AG09309 (cell line): ENCODE measurements around the gene EIF2B5.

Experiments used
- DNase-seq: peaks from one replicate; pipeline ENCODE4 v3.0.0-alpha.2; 2010; ENCODE audit warnings: low read depth
- H3K4me3 ChIP-seq: 2 replicates; pipeline ENCODE4 v1.5.1; 2011; ENCODE audit warnings: mild to moderate bottlenecking, low read depth, low read length, moderate library complexity; ENCODE audit not compliant: control insufficient read depth
- TF ChIP-seq, protein P1 (sequence below): IDR thresholded peaks from 2 replicates; pipeline ENCODE4 v1.5.1; 2011; ENCODE audit warnings: mild to moderate bottlenecking, low read depth, low read length, inconsistent platforms; ENCODE audit not compliant: insufficient read depth, control insufficient read depth; ENCODE audit errors: missing control alignments

Gene EIF2B5

DNA sequence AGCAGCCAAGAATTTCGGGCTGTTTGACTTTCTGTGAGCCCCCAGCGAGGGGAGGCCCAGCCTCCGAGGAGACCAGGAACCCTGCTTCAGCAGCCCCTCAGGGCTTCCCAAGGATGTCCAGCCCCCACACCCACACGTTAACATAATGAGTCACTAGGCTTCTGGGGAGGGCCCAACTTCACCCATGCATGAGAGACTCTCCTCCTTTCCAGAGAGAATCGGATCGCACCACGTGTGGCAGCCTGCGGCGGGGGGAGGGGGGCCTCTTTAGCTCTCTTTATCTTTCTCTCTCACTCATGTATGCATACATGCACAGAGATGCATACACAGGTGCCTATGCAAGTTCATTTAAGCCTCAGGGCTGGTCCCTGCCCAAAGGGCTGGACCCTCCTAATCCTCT, 36.4 kb downstream of the EIF2B5 start:
- TF ChIP-seq, protein P1, sequence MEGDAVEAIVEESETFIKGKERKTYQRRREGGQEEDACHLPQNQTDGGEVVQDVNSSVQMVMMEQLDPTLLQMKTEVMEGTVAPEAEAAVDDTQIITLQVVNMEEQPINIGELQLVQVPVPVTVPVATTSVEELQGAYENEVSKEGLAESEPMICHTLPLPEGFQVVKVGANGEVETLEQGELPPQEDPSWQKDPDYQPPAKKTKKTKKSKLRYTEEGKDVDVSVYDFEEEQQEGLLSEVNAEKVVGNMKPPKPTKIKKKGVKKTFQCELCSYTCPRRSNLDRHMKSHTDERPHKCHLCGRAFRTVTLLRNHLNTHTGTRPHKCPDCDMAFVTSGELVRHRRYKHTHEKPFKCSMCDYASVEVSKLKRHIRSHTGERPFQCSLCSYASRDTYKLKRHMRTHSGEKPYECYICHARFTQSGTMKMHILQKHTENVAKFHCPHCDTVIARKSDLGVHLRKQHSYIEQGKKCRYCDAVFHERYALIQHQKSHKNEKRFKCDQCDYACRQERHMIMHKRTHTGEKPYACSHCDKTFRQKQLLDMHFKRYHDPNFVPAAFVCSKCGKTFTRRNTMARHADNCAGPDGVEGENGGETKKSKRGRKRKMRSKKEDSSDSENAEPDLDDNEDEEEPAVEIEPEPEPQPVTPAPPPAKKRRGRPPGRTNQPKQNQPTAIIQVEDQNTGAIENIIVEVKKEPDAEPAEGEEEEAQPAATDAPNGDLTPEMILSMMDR, result no peak
- DNase-seq, result no peak
- no peak overlapping the region for H3K4me3 ChIP-seq

DNA sequence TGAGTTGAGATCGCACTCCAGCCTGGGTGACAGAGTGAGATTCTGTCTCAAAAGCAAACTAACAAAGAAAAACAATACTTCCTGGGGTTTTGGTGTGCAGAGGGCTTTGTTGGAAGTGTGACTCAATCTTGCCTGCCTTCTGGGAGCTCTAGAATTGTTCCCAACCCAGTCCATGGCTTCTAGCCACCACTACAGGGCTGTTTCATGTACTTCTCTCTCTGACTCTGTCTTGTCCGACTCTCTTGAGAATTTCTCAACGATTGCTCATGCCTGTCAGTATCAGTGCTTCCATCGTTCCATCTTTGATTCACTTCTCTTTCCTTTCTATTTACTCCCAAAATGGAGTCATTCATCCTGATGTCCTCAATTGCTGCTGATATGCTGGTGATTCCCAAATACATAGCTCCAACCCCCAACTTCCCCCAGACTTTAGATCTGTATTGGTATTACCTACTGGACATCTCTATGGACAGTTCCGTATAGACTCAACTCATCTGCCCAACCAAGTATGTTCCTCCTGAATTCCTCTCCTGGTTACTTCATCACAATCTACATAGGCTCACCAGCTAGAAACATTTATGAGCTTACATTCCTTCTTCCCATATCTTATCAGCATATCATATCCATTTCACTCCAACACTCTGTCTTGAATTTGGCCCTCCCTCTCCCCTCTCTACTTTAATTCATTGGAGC, 37.7 kb downstream of the EIF2B5 start:
- H3K4me3 ChIP-seq, result no peak overlapping the region
- peak; percentile 85 for DNase-seq
- TF ChIP-seq, protein P1, result no peak

DNA sequence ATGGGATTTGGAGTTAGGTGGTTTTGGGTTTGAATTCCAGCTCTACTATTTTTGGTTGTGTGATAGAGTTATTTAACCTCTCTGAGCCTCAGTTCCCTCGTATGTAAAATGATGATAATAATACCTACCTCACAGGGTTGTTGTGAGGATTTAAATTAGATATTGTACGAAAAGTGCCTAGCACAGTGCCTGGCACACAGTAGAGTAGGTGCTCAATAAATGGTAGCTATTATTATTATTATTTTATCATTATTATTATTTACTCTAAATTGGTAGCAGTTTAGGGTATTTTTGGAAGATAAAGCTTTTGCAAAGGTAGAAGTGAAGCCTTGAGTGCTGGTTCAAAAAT, 38.2 kb downstream of the EIF2B5 start:
- TF ChIP-seq, protein P1, result no peak
- no peak for DNase-seq
- no peak overlapping the region for H3K4me3 ChIP-seq

DNA sequence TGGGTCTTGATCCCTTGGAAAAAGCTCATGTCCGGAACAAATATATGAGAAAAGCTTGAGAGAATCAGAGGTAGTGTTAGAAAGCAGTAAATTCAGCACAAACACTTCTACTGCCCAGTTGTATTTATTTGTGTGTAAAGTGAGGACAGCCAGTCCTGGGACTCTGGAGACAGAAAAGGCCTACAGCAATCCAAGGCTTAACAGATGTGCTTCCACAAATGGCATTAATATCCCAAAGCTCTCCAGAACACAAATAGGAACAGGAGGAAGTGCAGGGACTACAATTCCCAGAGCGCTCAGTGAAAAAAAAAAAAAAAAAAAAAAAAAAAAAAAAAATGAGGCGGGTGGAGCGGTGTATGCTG, 39.1 kb downstream of the EIF2B5 start:
- TF ChIP-seq, protein P1, result no peak
- H3K4me3 ChIP-seq, result no peak overlapping the region
- DNase-seq, result no peak

DNA sequence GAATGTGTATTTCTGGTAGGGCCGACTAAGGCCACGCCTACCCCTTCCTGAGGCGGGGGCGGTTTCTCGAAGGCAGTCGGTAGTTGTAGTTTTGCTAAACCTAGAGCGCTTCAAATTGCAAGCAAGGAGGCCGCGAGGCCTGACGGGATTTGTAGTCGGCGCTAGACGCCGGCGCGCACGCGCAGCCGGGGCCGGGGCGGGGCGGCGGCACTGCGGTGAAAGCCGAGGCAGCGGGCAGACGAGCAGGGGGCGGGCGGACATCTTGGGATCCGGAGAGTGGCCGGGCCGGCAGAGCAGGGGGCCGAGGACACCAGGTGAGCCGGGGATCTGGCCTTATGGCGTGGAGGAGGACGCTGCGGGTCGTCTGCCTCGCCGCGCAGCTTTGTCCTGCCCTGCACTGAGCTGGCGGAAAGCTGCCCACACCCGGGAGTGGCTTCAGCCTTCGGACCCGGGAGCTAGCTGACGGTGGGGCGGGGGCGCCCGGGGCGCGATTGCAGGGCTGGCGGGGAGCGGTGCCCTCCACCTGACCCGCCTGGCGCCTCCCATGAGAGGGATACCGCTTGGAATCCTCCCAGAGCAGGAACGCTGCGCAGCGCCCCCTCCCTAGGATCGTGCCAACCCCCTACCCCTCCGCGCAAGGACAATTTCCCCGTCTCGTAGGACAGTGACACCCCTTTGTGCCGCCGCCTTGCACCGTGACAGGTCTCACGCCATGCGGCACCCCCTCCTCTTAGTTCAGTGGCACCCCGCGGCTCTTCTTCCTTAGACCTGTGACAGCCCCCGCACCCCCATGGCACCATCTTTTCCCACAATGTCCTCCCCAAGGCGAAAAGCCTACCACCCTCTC, 39.7 kb downstream of the EIF2B5 start, which contains the start of gene AP2M1:
Gene AP2M1 (plus strand): TSS at position 210 of the 847 bp plus-strand sequence. CDS start 2,139 bp downstream, outside the sequence.
- TF ChIP-seq, protein P1, result no peak
- H3K4me3 ChIP-seq, result peak within 1 kb of the TSS; percentile 82
- DNase-seq, result peak; percentile 99

DNA sequence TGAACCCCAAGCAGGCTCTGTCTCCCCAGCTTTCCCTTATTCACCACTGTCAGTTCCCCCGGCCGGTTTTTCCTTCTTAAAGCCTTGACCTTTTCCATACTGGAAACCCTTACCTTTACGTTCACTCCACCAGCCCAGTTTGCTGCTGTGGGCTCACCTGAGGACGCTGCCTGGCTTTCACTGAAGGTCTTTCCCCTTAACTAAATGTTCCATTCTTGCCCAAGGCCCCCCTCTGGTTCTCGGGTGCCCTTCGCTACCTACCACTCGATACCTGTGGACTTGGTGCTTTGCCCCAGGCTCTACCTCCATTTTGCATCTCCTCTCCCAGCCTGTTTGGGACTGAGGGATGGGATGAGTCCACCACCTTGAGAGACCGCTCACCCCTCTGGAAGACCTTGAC, 40.3 kb downstream of the EIF2B5 start:
- TF ChIP-seq, protein P1, result no peak
- no peak for DNase-seq
- peak overlapping the region; percentile 82 for H3K4me3 ChIP-seq
